ENCODE measurements around the gene TBC1D30.

DNA sequence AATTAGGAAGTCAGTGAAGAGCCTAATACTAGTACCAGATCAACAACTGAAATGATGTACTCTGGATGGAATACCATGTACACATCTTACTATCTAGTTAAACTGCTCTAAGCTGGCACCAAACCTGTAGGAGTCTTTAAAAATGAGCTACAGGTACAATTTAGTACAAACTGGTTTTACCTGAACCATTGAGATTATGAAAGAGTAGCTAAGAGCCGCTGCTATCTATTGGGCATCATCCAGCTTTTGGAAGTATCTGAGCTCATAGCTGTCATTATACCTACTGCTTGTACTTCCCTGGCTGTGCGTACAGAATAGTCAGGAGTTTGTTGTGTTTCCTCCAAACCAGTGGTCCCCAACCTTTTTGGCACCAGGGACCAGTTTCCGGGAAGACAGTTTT, 12.4 kb downstream of the TBC1D30 start:
- TF ChIP-seq POLR2A (IDR thresholded peaks at IDR 0.05) = no peak
- TF ChIP-seq, protein P1, sequence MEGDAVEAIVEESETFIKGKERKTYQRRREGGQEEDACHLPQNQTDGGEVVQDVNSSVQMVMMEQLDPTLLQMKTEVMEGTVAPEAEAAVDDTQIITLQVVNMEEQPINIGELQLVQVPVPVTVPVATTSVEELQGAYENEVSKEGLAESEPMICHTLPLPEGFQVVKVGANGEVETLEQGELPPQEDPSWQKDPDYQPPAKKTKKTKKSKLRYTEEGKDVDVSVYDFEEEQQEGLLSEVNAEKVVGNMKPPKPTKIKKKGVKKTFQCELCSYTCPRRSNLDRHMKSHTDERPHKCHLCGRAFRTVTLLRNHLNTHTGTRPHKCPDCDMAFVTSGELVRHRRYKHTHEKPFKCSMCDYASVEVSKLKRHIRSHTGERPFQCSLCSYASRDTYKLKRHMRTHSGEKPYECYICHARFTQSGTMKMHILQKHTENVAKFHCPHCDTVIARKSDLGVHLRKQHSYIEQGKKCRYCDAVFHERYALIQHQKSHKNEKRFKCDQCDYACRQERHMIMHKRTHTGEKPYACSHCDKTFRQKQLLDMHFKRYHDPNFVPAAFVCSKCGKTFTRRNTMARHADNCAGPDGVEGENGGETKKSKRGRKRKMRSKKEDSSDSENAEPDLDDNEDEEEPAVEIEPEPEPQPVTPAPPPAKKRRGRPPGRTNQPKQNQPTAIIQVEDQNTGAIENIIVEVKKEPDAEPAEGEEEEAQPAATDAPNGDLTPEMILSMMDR (IDR thresholded peaks at IDR 0.05) = no peak
